ENCODE data around the gene IGSF6. TPM values are rescaled to one million over a fixed set of nuclear protein-coding genes. Genes with fewer than 3 reads are reported as not detected.

IGSF6 gene
- total and polyA plus RNA-seq, 2 of the 13 experiments (the other 11 are each of a cell fraction or from before 2014, with no cell fraction given), result not detected

- 0 out of 2 replicates have a peak, but pooled peaks have one; percentile 40 for TF ChIP-seq ZBTB8A (CRISPR knock-in tag; IDR thresholded peaks at IDR 0.05; ENCODE audit: borderline replicate concordance, low read depth)
- TF ChIP-seq ERF (CRISPR knock-in tag; IDR thresholded peaks at IDR 0.05), result peak; percentile 31; the same call in 1 of the 2 replicates
- no peak for TF ChIP-seq SNAI1 (CRISPR knock-in tag; IDR thresholded peaks at IDR 0.05; ENCODE audit: borderline replicate concordance)
- no peak for TF ChIP-seq ARID3A (IDR thresholded peaks at IDR 0.05; ENCODE audit: low read depth, low read length)
- no peak for TF ChIP-seq GATAD1 (CRISPR knock-in tag; IDR thresholded peaks at IDR 0.05)
- no peak for TF ChIP-seq ZSCAN31 (CRISPR knock-in tag; IDR thresholded peaks at IDR 0.05; ENCODE audit: low read depth)
- TF ChIP-seq GFI1 (CRISPR knock-in tag; IDR thresholded peaks at IDR 0.05; ENCODE audit: borderline replicate concordance), result no peak
- TF ChIP-seq ZNF30 (CRISPR knock-in tag; IDR thresholded peaks at IDR 0.05), result no peak
- no peak for TF ChIP-seq ATAD3A (CRISPR knock-in tag; IDR thresholded peaks at IDR 0.05)
- no peak for TF ChIP-seq CCAR2 (optimal IDR thresholded peaks at IDR 0.05; ENCODE audit: low read depth, low read length)
- no peak; the same call in 1 of the 2 replicates for TF ChIP-seq RFX5 (IDR thresholded peaks at IDR 0.05; ENCODE audit: low read depth, low read length)
- TF ChIP-seq HNRNPLL (IDR thresholded peaks at IDR 0.05; ENCODE audit: low read depth, low read length, poor library complexity, severe bottlenecking), result no peak
- no peak for TF ChIP-seq ZUFSP (CRISPR knock-in tag; IDR thresholded peaks at IDR 0.05; ENCODE audit: borderline replicate concordance)
- TF ChIP-seq ZNF468 (CRISPR knock-in tag; IDR thresholded peaks at IDR 0.05), result no peak
- peak; percentile 14; the same call in 1 of the 2 replicates for TF ChIP-seq IRF2 (CRISPR knock-in tag; IDR thresholded peaks at IDR 0.05)
- no peak for TF ChIP-seq JUND (CRISPR knock-in tag; IDR thresholded peaks at IDR 0.05)
- peak; percentile 54; the same call in 1 of the 2 replicates for TF ChIP-seq ZNF331 (CRISPR knock-in tag; IDR thresholded peaks at IDR 0.05)
- no peak for TF ChIP-seq NFAT5 (CRISPR knock-in tag; IDR thresholded peaks at IDR 0.05)
- TF ChIP-seq ZNF280B (CRISPR knock-in tag; IDR thresholded peaks at IDR 0.05; ENCODE audit: borderline replicate concordance), result no peak
Observed at GRCh38 chr16:21600031-21600773, 52.2 kb downstream of the IGSF6 start (continued).
